Measurements from ENCODE around the gene SUN3.

SUN3 gene

DNA sequence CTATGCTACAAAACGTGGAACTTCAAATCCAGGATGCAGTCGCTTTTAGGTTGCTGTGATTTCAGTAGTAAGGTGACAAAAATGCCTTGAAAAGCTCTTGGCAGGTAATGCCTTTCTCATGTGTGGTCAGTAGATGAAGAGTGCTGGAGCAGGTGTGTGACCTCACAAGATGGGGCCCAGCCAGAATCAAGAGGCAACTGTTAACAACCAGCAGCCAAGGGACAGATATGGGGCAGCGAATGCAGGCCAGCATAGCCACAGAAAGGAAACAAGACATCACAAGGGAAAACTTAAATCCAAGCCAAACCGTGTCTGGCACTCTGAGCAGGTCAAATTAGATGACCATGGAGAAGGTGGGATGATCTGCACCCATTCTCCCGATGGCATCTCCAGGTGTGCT lies 61.8 kb downstream of the SUN3 start:
- TF ChIP-seq, protein P1, sequence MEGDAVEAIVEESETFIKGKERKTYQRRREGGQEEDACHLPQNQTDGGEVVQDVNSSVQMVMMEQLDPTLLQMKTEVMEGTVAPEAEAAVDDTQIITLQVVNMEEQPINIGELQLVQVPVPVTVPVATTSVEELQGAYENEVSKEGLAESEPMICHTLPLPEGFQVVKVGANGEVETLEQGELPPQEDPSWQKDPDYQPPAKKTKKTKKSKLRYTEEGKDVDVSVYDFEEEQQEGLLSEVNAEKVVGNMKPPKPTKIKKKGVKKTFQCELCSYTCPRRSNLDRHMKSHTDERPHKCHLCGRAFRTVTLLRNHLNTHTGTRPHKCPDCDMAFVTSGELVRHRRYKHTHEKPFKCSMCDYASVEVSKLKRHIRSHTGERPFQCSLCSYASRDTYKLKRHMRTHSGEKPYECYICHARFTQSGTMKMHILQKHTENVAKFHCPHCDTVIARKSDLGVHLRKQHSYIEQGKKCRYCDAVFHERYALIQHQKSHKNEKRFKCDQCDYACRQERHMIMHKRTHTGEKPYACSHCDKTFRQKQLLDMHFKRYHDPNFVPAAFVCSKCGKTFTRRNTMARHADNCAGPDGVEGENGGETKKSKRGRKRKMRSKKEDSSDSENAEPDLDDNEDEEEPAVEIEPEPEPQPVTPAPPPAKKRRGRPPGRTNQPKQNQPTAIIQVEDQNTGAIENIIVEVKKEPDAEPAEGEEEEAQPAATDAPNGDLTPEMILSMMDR (conservative IDR thresholded peaks at IDR 0.05) = no peak

DNA sequence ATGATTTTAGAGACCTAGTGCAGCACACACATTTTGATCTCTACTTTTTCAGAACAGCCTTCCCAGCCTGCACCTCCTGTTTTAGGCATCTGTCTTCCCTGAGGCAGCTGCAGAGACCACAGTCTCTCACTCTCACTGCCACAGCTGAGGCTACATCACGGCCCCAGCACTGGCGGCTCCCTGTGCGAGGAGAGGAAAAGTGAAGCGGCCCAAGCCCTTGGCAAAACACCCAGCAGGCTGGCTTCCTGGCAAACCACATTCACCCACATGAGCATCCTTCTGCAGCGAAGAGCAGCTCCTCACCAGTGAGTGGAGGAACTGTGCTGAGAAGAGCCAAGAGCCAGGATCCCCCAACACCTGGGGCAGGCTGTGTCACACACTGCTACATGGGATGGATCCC lies 63.5 kb downstream of the SUN3 start:
- H3K27ac ChIP-seq = no peak overlapping the region
- TF ChIP-seq, protein P1 (conservative IDR thresholded peaks at IDR 0.05) = no peak

More for the DNA sequence above, 61.8 kb downstream of the SUN3 start:
- no peak overlapping the region for H3K27ac ChIP-seq

DNA sequence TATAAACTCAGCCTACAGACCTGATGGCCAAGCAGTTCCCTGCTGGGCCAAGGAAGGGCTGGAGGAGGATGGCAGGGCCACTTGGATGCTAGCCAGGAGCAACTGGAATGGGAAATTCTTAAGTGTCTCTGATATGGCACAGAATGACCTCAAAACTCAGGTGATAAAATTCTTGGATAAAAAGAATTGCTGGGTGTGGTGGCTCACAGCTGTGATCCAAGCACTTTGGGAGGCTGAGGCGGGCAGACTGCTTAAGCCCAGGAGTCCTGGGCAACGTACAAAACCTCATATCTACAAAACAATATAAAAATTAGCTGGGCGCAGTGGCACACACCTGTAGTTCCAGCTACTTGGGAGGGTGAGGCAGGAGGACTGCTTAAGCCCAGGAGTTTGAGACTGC lies 66.6 kb downstream of the SUN3 start:
- no peak overlapping the region for H3K27ac ChIP-seq
- TF ChIP-seq, protein P1 (conservative IDR thresholded peaks at IDR 0.05) = no peak

DNA sequence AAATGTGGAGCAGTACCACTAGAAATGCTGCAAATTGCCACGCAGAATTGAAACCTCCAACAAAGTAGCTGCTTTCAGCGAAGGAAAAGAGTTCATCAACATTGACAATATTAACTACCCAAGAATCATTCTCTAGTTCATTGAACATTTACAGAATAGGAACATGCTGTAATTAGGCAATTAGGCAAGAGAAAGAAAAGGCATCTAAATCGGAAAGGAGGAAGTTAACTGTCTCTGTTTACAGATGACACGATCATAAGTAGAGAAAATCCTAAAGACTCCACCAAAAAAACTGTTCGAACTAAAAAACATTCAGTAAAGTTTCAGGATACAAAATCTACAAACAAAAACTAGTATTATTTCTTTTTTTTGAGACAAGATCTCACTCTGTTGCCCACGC lies 71.8 kb downstream of the SUN3 start:
- TF ChIP-seq, protein P1 (conservative IDR thresholded peaks at IDR 0.05) = no peak
- H3K27ac ChIP-seq = no peak overlapping the region

DNA sequence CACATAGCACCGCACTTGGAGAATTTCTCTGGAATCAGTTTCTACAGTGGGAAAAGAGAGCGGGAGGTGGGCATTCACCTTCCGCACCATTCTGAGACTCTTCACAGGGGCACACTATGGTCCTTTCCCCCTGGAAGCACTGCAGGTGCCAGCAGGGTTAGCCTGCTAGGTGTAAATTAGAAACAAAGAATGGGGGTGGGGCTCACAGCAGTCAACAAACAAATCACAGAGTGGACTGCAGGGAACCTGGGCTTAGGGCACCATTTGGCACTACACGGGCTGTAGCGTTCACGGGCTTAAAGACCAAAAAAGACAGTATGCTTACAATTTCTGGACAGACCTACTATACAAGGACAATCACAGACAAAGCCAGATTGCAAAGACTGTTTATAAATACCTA lies 72.7 kb downstream of the SUN3 start:
- TF ChIP-seq, protein P1 (conservative IDR thresholded peaks at IDR 0.05) = no peak
- no peak overlapping the region for H3K27ac ChIP-seq

DNA sequence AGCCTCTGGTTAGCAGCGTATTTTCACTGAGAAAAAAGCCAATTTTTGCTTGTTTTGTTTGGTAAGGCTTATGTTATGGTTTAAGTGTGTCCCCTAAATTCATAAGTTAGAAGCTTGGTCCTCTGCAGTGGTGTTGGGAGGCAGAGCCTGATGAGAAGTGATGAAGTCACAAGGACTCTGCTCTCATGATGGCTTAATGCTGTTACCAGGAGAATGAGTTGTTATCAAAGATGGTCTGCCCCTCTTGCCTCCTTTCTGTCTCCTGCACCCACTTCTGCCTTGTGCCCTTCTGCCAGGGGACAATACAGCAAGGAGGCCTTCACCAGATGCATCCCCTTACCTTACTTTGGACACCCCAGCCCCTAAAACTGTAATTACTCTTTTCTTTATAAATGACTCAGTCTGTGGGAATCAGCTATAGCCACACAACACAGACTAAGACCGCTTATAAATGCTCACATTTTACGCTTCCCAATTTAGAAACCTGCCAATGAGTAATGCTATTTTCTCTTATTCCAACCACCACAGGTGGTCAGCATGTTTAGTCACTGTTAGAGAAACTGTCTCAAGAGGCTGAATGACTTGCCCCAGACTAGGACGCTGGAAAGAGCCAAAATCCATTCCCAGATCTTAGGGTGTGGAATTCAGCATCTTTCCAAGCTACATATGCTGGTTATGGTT lies 74.5 kb downstream of the SUN3 start:
- no peak overlapping the region for H3K27ac ChIP-seq
- TF ChIP-seq, protein P1 (conservative IDR thresholded peaks at IDR 0.05) = no peak

DNA sequence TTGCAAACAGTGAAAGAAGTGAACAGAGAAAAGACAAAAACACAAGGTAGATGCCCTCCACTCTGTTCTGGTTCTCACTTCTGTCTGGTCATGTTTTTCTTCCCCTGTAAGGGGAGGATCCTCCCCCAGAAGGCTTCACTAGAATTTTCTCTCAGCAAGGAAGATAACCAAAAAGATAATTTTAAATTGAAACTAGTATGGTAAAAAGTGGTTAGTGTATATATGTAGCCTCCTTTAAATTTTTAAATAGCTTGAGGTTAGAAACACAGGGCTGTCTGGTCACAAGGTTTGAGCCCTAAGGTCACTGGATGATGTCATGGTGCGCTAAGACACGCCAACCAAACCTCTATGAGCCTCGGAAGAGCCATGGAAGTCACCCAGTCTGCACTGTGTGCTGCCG lies 75.1 kb downstream of the SUN3 start:
- TF ChIP-seq, protein P1 (conservative IDR thresholded peaks at IDR 0.05) = no peak

More for the DNA sequence above, 75.1 kb downstream of the SUN3 start:
- H3K27ac ChIP-seq = no peak overlapping the region

All from VCaP (cell line).